IgD-negative memory B cell (primary cell): ENCODE measurements around the gene EVC. TPM values are rescaled to one million over a fixed set of nuclear protein-coding genes. Genes with fewer than 3 reads are reported as not detected.
"Not testable (repeated sequence)": the region's sequence is repeated elsewhere in the genome, so short reads cannot be mapped to it uniquely, and the experiment has no call there.

ENCODE experiments used
- H3K27ac Mint-ChIP-seq, 3 donors: one replicate each; pipeline ENCODE4 v1.8.0; 2020 to 2022; ENCODE audit warnings: mild to moderate bottlenecking in 3 of 3, mixed read lengths in 3 of 3, moderate library complexity in 1 of 3
- H3K27me3 Mint-ChIP-seq: one replicate; pipeline ENCODE4 v1.8.0; 2021; ENCODE audit warnings: mixed read lengths
- H3K36me3 Mint-ChIP-seq: one replicate; pipeline ENCODE4 v1.8.0; 2020; ENCODE audit warnings: mild to moderate bottlenecking, mixed read lengths
- H3K4me1 Mint-ChIP-seq, 3 donors: one replicate each; pipeline ENCODE4 v1.8.0; 2020 to 2022; ENCODE audit warnings: mixed read lengths in 3 of 3, mild to moderate bottlenecking in 1 of 3
- H3K4me3 Mint-ChIP-seq, 4 donors: one replicate each; pipeline ENCODE4 v1.8.0; 2020 to 2022; ENCODE audit warnings: mild to moderate bottlenecking in 4 of 4, mixed read lengths in 4 of 4, moderate library complexity in 3 of 4
- H3K9me3 Mint-ChIP-seq, 3 donors: one replicate each; pipeline ENCODE4 v1.8.0; 2020 to 2021; ENCODE audit warnings: mixed read lengths in 3 of 3, mild to moderate bottlenecking in 1 of 3
- polyA plus RNA-seq: library from polyadenylated mRNA; unstranded; fragments of 300-500 nt; fragmentation: Illumina TruSeq; gene quantifications from one replicate; pipeline ENCODE4 v1.2.3, GENCODE V29; 2021

The EVC gene
- polyA plus RNA-seq, 1 donor from 2014 or later, result 0.05 TPM

- peaks cover 2 to 5% (median 4%) of the 10 kb centered on the region in 3 donors for H3K4me1 Mint-ChIP-seq
- H3K9me3 Mint-ChIP-seq, result peaks cover 5 to 24% (median 6%) of the 10 kb centered on the region in 3 donors
- no peak overlapping the region for H3K27ac Mint-ChIP-seq
- H3K4me3 Mint-ChIP-seq, result no peak overlapping the region
- H3K36me3 Mint-ChIP-seq, result no peaks in the 10 kb centered on the region
- H3K27me3 Mint-ChIP-seq, result peaks cover 11% of the 10 kb centered on the region
These were observed 4.4 kb downstream of the EVC start for GRCh38 chr4:5715357-5715756.

- Mint-ChIP-seq H3K4me3 (no peak overlapping the region), H3K27me3 (peaks cover 4% of the 10 kb centered on the region), H3K9me3 (peaks cover 5 to 24% (median 6%) of the 10 kb centered on the region in 3 donors), H3K4me1 (peaks cover 0 to 1% (median 0%) of the 10 kb centered on the region in 3 donors), H3K36me3 (no peaks in the 10 kb centered on the region), H3K27ac (no peak overlapping the region)
These were observed 5.4 kb downstream of the EVC start for GRCh38 chr4:5716391-5716790.

GRCh38 chr4:5717449-5718158 is 6.6 kb downstream of the EVC start:
- Mint-ChIP-seq H3K9me3 (peaks cover 3 to 24% (median 6%) of the 10 kb centered on the region in 3 donors), H3K27me3 (no peaks in the 10 kb centered on the region), H3K4me1 (peaks cover 0 to 1% (median 0%) of the 10 kb centered on the region in 3 donors), H3K4me3 (no peak overlapping the region), H3K36me3 (no peaks in the 10 kb centered on the region), H3K27ac (no peak overlapping the region)

- Mint-ChIP-seq H3K27me3 (no peaks in the 10 kb centered on the region), H3K4me3 (no peak overlapping the region), H3K27ac (no peak overlapping the region)
These were observed 7.4 kb downstream of the EVC start for GRCh38 chr4:5718411-5718810.

GRCh38 chr4:5719350-5720055 is 8.5 kb downstream of the EVC start:
- peaks cover 5 to 24% (median 9%) of the 10 kb centered on the region in 3 donors for H3K9me3 Mint-ChIP-seq
- no peaks in the 10 kb centered on the region for H3K36me3 Mint-ChIP-seq
- peaks cover 0 to 1% (median 0%) of the 10 kb centered on the region in 3 donors for H3K4me1 Mint-ChIP-seq
- H3K27ac Mint-ChIP-seq, result no peak overlapping the region
- no peaks in the 10 kb centered on the region for H3K27me3 Mint-ChIP-seq
- no peak overlapping the region for H3K4me3 Mint-ChIP-seq

More at GRCh38 chr4:5718411-5718810, 7.4 kb downstream of the EVC start:
- Mint-ChIP-seq H3K9me3 (peaks cover 3 to 24% (median 7%) of the 10 kb centered on the region in 3 donors), H3K36me3 (no peaks in the 10 kb centered on the region), H3K4me1 (peaks cover 0 to 1% (median 0%) of the 10 kb centered on the region in 3 donors)

GRCh38 chr4:5720157-5720850 is 9.3 kb downstream of the EVC start:
- Mint-ChIP-seq H3K27me3 (no peaks in the 10 kb centered on the region), H3K36me3 (no peaks in the 10 kb centered on the region), H3K4me3 (peak overlapping the region in 1 of 4 donors; percentile 34), H3K4me1 (peaks cover 0 to 1% (median 0%) of the 10 kb centered on the region in 3 donors), H3K27ac (no peak overlapping the region), H3K9me3 (peaks cover 2 to 19% (median 6%) of the 10 kb centered on the region in 3 donors)

- no peaks in the 10 kb centered on the region for H3K36me3 Mint-ChIP-seq
- H3K4me3 Mint-ChIP-seq, result peak overlapping the region in 1 of 4 donors; percentile 34
- no peak overlapping the region for H3K27ac Mint-ChIP-seq
- peaks cover 2 to 19% (median 5%) of the 10 kb centered on the region in 3 donors for H3K9me3 Mint-ChIP-seq
- H3K4me1 Mint-ChIP-seq, result peaks cover 0 to 1% (median 0%) of the 10 kb centered on the region in 3 donors
- H3K27me3 Mint-ChIP-seq, result no peaks in the 10 kb centered on the region
These were observed 10.0 kb downstream of the EVC start for GRCh38 chr4:5720980-5721379.

GRCh38 chr4:5721923-5722322 is 10.9 kb downstream of the EVC start:
- Mint-ChIP-seq H3K4me3 (no peak overlapping the region), H3K27me3 (no peaks in the 10 kb centered on the region), H3K36me3 (no peaks in the 10 kb centered on the region), H3K4me1 (peaks cover 0 to under 1% (median 0%) of the 10 kb centered on the region in 3 donors), H3K9me3 (peaks cover 2 to 13% (median 5%) of the 10 kb centered on the region in 3 donors), H3K27ac (no peak overlapping the region)

GRCh38 chr4:5722328-5722727 is 11.3 kb downstream of the EVC start:
- Mint-ChIP-seq H3K27ac (no peak overlapping the region), H3K27me3 (no peaks in the 10 kb centered on the region), H3K4me3 (no peak overlapping the region)

GRCh38 chr4:5724377-5724776 is 13.4 kb downstream of the EVC start:
- Mint-ChIP-seq H3K9me3 (peaks cover 2 to 8% (median 3%) of the 10 kb centered on the region in 3 donors), H3K27ac (peak overlapping the region in 1 of 3 donors; percentile 60), H3K36me3 (no peaks in the 10 kb centered on the region), H3K4me3 (no peak overlapping the region), H3K27me3 (no peaks in the 10 kb centered on the region), H3K4me1 (no peaks in the 10 kb centered on the region)

More at GRCh38 chr4:5722328-5722727, 11.3 kb downstream of the EVC start:
- no peaks in the 10 kb centered on the region for H3K36me3 Mint-ChIP-seq
- H3K9me3 Mint-ChIP-seq, result peaks cover 2 to 9% (median 3%) of the 10 kb centered on the region in 3 donors
- H3K4me1 Mint-ChIP-seq, result no peaks in the 10 kb centered on the region

- not testable (repeated sequence) for H3K9me3 Mint-ChIP-seq, H3K36me3 Mint-ChIP-seq, H3K4me1 Mint-ChIP-seq, H3K4me3 Mint-ChIP-seq, H3K27me3 Mint-ChIP-seq, H3K27ac Mint-ChIP-seq
These were observed 17.4 kb downstream of the EVC start for GRCh38 chr4:5728412-5728811.

- peaks cover 1% of the 10 kb centered on the region for H3K27me3 Mint-ChIP-seq
- no peak overlapping the region for H3K27ac Mint-ChIP-seq
- H3K4me1 Mint-ChIP-seq, result no peaks in the 10 kb centered on the region
- H3K36me3 Mint-ChIP-seq, result no peaks in the 10 kb centered on the region
- H3K9me3 Mint-ChIP-seq, result peaks cover 0 to 5% (median 0%) of the 10 kb centered on the region in 3 donors
- H3K4me3 Mint-ChIP-seq, result no peak overlapping the region
These were observed 19.4 kb downstream of the EVC start for GRCh38 chr4:5730436-5730835.

- Mint-ChIP-seq H3K36me3 (no peaks in the 10 kb centered on the region), H3K4me3 (no peak overlapping the region), H3K4me1 (no peaks in the 10 kb centered on the region), H3K27ac (no peak overlapping the region), H3K27me3 (peaks cover 1% of the 10 kb centered on the region), H3K9me3 (no peaks in the 10 kb centered on the region)
These were observed 20.3 kb downstream of the EVC start for GRCh38 chr4:5730993-5731990.

- Mint-ChIP-seq H3K27me3 (peaks cover 1% of the 10 kb centered on the region), H3K27ac (no peak overlapping the region), H3K4me1 (no peaks in the 10 kb centered on the region), H3K4me3 (no peak overlapping the region), H3K9me3 (no peaks in the 10 kb centered on the region), H3K36me3 (no peaks in the 10 kb centered on the region)
These were observed 21.2 kb downstream of the EVC start for GRCh38 chr4:5732158-5732557.
